ENCODE measurements around the gene GORASP1. TPM values are rescaled to one million over a fixed set of nuclear protein-coding genes. Genes with fewer than 3 reads are reported as not detected.

The GORASP1 gene
- total RNA-seq, 1 donor from 2014 or later, result 52.8 TPM

DNA sequence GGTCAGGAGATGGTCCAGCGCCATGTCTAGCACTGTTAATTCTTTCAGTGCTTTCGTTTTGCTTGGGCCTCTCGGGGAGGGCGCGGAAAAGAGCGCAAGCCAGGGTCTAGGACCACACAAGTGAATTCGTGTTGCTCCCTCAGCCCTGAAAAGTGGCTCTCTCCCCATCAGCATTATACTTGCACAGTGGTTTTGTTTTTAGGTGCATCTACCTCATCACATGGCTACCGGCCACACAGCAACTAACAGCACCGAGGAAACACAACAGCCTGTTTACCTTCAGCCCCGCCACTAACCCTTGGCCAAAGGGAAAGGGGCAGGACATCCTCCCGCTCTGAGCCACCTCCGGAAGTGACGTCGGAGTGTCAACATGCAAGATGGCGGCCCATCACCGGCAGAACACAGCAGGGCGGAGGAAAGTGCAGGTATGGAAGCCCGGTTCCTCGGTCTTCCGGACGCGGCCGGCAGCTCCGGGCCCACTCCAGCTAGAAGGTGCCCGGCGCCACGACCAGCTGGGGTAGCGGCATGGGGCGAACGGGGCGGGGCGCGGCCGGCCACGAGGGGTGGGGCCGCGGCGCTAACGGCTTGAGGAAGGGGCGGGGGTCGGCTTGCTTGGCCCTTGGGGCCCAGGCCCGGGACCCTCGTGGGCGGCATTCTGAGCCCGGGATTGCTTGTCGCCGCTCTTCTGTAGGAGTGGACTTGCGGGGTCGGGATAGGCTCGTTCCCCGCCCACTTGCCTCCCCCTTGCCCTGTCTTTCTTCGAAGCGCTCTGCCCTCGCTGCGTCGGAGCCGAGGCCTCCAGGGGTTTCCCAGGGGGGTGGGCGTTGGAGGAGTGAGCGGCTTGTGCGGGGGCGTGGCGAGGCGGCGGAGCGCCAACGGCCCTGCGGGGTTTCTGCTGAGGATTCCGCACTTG, 55.5 kb downstream of the GORASP1 start, which contains the start of the genes SCN11A and WDR48:
Gene SCN11A (minus strand): TSS at position 296 of the 913 bp plus-strand sequence. CDS start 101,582 bp downstream, outside the sequence.
Gene WDR48 (plus strand): TSS at position 368 of the 913 bp plus-strand sequence. CDS start 10 bp downstream, at position 378.
- peaks cover 10% of the 10 kb centered on the region for H3K27me3 Mint-ChIP-seq (ENCODE audit: low read depth)
- TF ChIP-seq, protein P1, sequence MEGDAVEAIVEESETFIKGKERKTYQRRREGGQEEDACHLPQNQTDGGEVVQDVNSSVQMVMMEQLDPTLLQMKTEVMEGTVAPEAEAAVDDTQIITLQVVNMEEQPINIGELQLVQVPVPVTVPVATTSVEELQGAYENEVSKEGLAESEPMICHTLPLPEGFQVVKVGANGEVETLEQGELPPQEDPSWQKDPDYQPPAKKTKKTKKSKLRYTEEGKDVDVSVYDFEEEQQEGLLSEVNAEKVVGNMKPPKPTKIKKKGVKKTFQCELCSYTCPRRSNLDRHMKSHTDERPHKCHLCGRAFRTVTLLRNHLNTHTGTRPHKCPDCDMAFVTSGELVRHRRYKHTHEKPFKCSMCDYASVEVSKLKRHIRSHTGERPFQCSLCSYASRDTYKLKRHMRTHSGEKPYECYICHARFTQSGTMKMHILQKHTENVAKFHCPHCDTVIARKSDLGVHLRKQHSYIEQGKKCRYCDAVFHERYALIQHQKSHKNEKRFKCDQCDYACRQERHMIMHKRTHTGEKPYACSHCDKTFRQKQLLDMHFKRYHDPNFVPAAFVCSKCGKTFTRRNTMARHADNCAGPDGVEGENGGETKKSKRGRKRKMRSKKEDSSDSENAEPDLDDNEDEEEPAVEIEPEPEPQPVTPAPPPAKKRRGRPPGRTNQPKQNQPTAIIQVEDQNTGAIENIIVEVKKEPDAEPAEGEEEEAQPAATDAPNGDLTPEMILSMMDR (IDR thresholded peaks at IDR 0.05), result no peak

DNA sequence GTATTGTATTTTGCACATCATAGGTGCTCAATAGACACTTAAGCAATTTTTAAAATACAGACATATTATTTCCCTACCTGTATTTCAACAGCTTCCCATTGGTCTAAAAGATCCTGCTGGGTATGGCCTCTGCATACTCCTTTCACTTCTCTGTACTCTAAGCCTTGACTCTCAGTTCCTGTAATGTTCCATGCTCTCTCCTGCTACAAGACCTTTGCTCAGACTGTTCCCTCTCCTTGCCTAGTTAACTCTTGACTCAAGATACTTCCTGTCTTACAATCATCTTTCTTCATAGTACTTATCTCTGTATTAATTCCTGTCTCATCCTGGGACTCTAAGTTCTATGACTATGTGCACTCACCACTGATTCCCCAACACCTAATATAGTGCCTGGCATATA, 57.4 kb downstream of the GORASP1 start:
- H3K27ac Mint-ChIP-seq (ENCODE audit: unreplicated experiment), result no peak overlapping the region
- DNase-seq (ENCODE audit: low spot score), result no peak
- H3K9me3 Mint-ChIP-seq (ENCODE audit: low read depth), result no peaks in the 10 kb centered on the region

More for the DNA sequence above, 55.5 kb downstream of the GORASP1 start, which contains the start of the genes SCN11A and WDR48:
- peaks cover 24% of the 10 kb centered on the region for H3K4me1 Mint-ChIP-seq (ENCODE audit: low read depth)
- DNase-seq (ENCODE audit: low spot score), result peak; percentile 94
- H3K27ac Mint-ChIP-seq (ENCODE audit: unreplicated experiment), result peak within 1 kb of the TSS; percentile 93
- no peaks in the 10 kb centered on the region for H3K9me3 Mint-ChIP-seq (ENCODE audit: low read depth)
- peak within 1 kb of the TSS; percentile 89 for H3K4me3 Mint-ChIP-seq (ENCODE audit: unreplicated experiment)
- H3K36me3 Mint-ChIP-seq (ENCODE audit: low read depth), result no peaks in the 10 kb centered on the region

More for the DNA sequence above, 57.4 kb downstream of the GORASP1 start:
- TF ChIP-seq, protein P1 (IDR thresholded peaks at IDR 0.05), result no peak
- Mint-ChIP-seq H3K27me3 (ENCODE audit: low read depth) (peaks cover 14% of the 10 kb centered on the region), H3K36me3 (ENCODE audit: low read depth) (no peaks in the 10 kb centered on the region), H3K4me1 (ENCODE audit: low read depth) (peaks cover 15% of the 10 kb centered on the region), H3K4me3 (ENCODE audit: unreplicated experiment) (no peak overlapping the region)

Small RNAs within 50 kb of the gene (microRNA-seq; reads per million reads assigned to microRNA genes)
- gene MIR6822 (ENCODE audit: borderline number of aligned reads), result 1.7 reads per million

Other genes starting within 250 kb of the GORASP1 start
- 0.07 TPM in 1 of 3 replicates, not detected in the others for gene SCN11A, start 55.7 kb downstream of the GORASP1 start, total RNA-seq
- 23.2 to 35.6 TPM (median 31.8 TPM) in 3 replicates for gene WDR48, start 55.6 kb downstream of the GORASP1 start, total RNA-seq
- gene TTC21A, start 53 bp upstream of the GORASP1 start, total RNA-seq, result 4.5 to 8.1 TPM (median 6.2 TPM) in 3 replicates
- 15.2 to 22.3 TPM (median 21.2 TPM) in 3 replicates for gene CSRNP1, start 46.0 kb upstream of the GORASP1 start, total RNA-seq
- 0.10 TPM in 2 of 3 replicates, not detected in the other for gene XIRP1, start 85.0 kb upstream of the GORASP1 start, total RNA-seq
- gene CX3CR1, start 172.4 kb upstream of the GORASP1 start, total RNA-seq, result 0.12 TPM in 1 of 3 replicates, not detected in the others
- not detected in 3 replicates for gene CCR8, start 222.1 kb upstream of the GORASP1 start, total RNA-seq